Brain pericyte (primary cell): ENCODE data around the gene OR4D5.

Experiments used
- DNase-seq: peaks from one replicate; pipeline ENCODE4 v3.0.0-alpha.2; 2012; ENCODE audit warnings: low read depth, low spot score

OR4D5 gene

DNA sequence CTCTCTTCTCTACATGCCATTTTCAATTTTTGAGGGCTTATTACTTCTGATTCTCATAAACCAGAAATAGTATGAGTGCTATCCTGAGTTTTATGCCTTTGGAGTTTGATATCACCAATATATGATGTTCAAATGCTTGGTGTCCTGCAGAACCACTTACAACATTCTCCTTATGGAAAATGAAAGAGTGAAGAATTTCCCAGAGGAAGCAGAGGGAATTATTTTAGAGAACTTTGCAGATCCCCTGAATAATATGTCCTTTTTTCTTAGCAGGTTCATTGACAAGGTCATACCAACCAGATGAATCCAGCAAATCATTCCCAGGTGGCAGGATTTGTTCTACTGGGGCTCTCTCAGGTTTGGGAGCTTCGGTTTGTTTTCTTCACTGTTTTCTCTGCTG is at the start of gene OR4D5:
Gene OR4D5, plus strand, starts transcription at position 301 of the 400 bp plus-strand sequence. Its CDS starts 0 bp downstream, at position 301.
- DNase-seq: no peak

DNA sequence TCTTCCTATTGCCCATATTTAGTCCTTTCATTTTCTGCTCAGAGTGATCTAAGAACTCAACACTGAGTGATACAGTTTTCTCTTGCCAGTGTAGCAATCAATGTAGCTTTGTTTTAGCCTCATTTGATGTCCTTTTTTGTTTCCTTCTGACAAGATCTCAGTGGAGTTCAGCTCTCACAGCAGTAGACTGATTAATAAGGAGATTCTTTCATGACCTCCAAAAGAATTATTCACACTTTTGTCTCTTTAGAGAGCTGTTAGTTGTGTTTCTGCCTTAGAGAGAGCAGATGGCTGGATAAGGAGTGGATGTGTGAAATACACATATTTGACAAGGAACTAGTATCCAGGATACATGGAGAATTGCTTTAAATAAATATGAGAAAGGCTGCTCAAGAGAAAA is 47.4 kb upstream of the OR4D5 start:
- no peak for DNase-seq

DNA sequence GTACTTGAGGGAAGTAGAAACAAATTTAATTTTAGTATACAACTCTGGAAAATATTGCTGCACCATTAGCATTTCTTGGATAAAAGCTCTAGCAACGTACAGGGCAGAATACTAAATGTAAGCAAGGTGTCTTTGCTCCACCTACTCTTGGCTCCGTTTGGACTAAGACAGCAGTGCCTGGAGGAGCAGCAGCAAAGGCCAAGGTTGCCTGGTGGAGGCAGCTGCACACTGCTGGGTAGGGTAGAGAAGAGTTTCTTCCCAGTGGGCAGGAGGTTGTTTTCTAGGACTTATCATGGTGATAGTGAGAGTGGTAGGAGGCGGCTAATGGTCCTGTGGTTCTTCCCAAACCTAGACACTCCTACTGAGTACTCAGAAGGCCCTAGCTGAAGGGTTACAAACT is 39.6 kb upstream of the OR4D5 start:
- DNase-seq: no peak

DNA sequence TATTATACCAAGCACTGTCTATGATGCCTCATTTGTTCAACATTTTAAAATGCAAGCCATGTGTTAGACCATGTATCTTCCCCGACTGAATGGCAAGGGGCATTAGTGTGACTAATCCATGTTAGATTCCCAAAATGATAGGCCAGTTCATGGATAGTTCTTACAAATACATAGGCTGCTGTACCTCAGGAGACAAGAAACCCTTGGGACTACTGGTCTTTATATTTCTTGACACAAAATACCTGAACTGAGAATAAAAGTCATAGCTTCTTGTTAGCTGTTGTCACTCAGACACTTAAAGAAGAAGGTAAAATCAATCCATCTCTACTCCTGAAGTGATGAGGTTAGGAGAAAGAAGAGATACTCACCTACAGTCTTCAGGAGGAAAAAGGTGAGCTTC is 37.5 kb upstream of the OR4D5 start, which contains the start of gene OR8D4:
Gene OR8D4, plus strand, starts transcription at position 301 of the 400 bp plus-strand sequence. CDS start 4,265 bp downstream, outside the sequence.
- DNase-seq: no peak

DNA sequence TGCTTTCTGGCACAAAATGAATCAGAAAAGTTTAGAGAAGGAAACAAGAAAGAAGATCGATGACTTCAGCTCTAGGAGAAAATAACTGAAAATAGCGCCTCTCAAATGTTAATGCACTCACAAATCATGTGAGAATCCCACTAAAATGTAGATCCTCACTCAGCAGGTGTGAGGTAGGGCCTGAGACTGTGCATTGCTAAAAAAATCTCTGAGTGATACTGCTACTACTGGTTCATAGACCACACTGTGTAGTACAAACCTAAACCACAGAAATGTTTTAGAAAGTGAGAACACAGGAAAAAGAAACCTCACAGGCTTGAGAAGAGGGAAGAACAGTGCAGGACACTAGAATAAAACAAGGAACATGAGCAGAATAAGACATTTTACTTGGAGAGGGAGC is 35.5 kb upstream of the OR4D5 start:
- no peak for DNase-seq

DNA sequence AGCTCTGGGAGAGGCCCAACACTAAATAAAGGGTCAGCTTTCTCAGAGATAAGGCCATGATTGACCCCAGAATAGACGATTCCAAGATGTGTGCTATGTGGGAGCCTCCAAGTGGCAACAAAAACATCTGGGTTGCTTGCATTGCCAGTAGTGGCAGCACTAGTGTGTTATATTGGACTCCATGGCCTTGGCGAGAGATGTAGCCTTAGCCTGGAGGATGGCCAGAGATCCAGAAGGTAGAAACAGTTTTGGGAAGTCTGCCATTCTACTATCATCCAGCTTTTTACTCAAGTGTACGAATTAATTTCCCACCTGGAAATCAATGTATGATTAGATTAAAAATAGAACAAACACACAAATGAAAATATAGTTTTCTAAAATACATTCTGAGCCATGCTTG is 34.5 kb upstream of the OR4D5 start:
- DNase-seq: no peak

DNA sequence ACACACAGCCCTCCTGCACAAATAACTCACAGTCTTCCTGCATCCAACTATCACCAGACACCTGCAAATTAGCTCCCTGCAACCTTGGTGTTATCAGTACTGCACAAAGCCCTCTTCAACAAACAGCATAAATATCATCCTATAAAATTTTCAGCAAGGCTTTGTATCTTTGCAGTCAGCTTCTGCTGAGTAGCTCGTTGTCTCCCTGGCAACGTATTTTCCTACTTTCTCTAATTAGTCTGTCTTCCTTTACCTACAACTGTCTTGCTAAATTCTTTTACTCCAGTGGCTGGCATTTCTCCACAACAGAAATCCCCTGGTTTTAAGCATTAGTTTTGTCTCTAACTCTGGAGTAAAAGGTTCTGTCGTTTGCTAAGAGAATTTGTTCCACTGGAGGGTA is 33.6 kb upstream of the OR4D5 start:
- no peak for DNase-seq

DNA sequence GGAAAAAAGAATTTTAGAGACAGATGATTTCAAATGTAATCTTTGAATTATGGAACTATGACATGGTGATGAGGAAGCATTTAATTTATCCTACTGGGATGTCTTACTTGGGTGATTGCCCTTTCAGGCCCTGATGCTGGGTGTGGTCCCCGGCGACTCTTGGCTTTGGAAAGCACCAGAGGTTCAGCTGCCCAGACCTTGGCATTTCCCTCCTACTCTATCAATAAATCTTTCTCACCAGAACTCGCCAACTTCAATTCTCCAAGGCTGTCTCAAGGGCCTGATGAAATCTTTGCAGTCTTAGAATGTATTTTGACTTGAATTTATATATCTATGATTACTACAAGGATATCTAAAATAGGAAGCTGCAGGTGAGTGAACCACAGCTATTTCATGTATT is 18.5 kb upstream of the OR4D5 start:
- DNase-seq: no peak

DNA sequence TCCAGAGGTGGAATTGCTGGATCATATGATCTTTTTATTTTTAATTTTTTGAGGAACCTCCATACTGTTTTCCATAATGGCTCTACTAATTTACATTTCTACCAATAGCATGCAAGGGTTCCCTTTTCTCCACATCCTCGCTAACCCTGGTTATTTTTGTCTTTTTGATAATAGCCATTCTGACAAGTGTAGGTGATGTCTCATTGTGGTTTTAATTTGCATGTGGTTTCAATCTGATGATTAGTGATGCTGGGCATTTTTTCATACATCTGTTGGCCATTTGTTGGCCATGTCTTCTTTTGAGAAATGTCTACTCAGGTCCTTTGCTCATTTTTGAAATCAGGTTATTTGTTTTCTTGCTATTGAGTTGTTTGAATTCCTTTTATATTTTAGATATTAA is 15.4 kb upstream of the OR4D5 start:
- DNase-seq: no peak

DNA sequence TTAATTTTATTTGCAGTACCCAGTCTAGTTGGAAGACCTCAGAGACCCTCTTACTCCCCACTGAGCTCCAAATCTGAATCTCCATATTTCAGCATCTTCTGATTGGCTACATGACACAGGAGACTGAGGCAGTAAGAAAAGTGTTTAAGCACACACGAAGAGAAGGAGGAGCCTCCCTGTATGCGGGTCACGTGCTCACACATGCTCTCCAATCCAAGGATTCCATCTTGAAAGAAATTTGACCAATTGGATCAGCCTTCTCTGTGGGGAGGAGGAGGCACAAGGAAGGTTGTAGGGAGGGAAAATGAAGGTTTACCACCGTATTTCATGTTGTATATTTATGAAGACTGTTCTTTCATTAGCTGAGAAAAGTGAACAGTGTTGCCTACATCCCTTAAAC is 3.0 kb downstream of the OR4D5 start:
- no peak for DNase-seq

DNA sequence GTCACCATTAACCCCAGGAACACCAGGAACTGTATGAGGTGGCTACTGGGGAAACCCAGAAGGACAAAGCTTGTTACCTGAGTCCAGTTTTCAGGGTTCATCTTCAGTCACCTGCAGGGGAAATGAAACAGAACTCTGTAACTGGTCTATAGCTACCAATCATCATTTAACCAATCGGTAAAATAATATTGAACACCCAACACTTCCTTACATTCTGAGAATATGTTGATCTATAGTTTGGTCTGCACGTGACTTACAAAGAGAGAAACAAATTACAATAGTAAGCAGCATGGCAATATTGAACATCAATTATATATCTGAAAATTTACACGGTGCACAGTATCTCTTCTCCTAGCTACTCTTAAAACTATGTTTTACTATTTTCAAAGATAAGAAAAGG is 4.3 kb downstream of the OR4D5 start, which contains the start of gene OR6T1:
Gene OR6T1, minus strand, starts transcription at position 101 of the 400 bp plus-strand sequence. Its CDS starts 0 bp downstream, at position 101.
- DNase-seq: no peak

DNA sequence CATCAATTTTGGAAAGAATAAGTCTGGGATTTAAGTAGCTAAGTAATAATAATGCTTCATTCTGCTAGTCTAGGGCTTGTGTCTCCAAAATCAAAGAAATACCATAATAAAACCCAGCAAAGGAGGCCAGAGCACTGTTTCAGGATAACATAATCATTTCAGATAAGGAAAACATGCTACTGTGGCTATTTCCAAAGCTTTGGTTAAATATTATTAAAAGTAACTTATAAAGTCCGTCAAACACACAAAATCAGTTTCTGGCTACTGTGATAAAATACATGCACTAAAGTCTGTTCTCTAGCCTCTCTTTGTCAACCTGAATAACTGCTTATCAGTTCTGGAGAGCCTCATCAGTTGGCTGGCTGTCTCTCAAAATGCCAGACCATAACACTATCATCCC is 5.7 kb downstream of the OR4D5 start:
- DNase-seq: no peak

DNA sequence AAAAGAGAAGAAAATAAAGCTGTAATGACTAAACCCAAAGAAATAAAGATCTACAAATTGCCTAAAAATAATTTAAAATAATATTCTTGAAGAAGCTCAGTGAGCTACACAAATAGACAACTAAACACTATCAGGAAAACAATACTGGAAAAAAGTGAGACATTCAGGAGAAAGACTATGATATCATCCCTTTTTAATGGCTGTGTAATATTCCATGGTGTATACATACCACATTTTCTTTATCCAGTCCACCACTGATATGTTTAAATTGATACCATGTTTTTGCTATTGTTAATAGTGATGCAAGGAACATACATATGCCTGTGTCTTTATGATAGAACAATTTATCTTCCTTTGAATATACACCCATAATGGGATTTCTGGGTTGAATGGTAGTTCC is 17.3 kb downstream of the OR4D5 start:
- no peak for DNase-seq

DNA sequence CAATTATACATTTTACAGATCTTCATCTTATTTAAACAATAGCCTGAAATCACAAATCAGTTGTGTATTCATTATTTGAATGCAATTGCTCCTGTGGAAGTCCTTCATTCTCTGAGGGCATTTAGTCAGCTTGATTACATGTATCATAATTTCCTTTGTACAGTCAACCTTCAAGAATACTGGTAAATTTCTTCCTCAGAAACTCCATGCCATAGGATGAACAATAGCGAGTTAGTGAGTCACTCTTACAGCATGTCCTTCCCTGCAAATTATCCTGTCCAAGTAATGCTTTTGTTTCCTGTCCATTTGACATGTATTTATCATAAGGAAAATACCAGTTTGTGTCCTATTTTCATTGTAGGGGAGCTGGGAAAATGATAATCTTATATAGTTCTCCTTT is 34.4 kb downstream of the OR4D5 start:
- DNase-seq: no peak

DNA sequence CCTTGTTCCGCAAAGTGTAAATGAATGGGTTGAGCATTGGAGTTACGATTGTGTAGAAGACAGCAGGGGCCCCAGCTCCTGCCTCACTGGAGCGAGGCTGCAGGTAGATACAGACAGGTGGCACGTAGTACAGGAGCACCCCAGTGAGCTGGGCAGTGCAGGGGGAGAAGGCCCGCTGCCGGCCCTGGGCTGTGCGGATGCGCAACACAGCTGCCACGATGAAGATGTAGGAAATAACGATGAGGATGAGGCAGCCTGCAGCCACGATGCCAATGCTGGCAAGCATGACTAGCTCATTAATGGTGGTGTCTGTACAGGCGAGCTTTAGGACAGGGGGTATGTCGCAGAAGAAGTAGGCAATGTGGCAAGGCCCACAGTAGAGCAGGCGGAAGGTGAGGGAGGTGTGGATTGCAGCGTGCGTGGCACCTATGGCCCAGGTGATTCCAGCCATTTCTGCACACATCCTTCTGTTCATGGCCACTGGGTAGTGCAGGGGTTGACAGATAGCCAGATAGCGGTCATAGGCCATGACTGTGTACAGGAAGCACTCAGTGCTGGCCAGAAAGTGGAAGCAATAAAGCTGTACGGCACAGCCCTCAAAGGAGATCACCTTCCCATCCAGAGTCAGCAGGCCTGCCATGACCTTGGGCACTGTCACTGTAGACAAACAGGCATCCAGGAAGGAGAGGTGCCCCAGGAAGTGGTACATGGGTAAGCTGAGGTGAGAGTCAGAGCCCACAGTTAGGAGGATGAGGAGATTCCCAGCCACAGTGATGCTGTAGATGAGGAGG is 37.5 kb downstream of the OR4D5 start:
- no peak for DNase-seq

DNA sequence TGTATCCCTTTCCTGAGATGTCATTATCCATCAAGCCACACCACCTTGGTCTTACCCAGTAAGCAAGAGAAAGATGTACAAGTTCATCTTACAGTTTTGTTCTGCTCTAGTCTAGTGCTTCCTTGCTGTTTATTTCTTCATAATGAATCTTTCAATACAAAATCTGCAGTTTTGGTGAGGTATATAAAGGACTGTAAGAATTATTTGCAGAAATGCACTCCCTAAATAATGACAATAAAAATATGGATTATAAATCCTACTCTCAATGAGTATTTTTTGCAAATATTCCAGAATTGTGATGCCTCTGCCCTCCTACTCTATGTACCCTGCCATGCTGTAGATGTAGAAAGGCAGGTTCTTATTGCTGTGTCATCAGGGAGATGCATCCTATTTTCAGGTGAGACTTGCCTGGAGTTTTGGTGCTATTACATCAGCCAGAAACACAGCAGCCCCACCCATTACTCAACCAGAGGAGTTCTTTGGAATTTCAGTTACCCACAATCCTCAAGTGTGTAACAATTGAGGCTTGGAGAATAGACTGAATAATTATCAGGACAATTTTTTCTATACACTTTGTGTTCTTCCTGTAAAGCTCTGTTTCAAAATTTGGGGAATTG is 38.4 kb downstream of the OR4D5 start, which contains the start of gene OR10S1:
Gene OR10S1, minus strand, starts transcription at position 51 of the 617 bp plus-strand sequence. CDS start 117 bp downstream, outside the sequence.
- DNase-seq: no peak

DNA sequence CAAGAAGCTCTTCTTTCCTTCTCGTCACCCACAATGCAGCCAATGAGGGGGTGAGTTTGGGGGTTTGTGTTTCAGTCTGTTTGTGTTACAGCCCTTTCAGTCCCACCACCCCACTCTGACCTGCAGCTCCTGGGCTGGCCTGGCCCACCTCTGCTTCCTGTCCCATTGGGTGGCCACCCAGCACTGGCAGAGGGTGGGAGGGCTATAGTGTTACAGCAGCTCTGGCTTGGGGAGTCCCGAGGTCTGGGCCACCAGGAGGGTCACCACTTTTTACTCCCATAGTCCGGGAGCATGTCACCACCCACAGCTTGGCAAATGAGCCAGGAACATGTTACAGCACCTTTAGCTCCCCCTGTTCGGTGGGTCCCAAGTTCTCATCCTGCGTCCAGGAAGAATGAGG is 39.9 kb downstream of the OR4D5 start:
- no peak for DNase-seq
